Activated T-cell treated with anti-CD3 and anti-CD28 coated beads for 24 hours (primary cell): ENCODE results near the gene MPIG6B.
A peak's percentile ranks its signal among the peaks of the same experiment; 100 is the strongest.

Source experiments
- DNase-seq: peaks from one replicate; pipeline ENCODE4 v3.0.0-alpha.2; 2020; ENCODE audit warnings: low read depth

Gene MPIG6B, protein sequence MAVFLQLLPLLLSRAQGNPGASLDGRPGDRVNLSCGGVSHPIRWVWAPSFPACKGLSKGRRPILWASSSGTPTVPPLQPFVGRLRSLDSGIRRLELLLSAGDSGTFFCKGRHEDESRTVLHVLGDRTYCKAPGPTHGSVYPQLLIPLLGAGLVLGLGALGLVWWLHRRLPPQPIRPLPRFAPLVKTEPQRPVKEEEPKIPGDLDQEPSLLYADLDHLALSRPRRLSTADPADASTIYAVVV

GRCh38 chr6:31723245-31723979 lies at the start of gene MPIG6B:
TSS of gene MPIG6B (plus strand) at chr6:31723373. CDS start at chr6:31723384, 11 bp downstream.
- DNase-seq = no peak

DNA sequence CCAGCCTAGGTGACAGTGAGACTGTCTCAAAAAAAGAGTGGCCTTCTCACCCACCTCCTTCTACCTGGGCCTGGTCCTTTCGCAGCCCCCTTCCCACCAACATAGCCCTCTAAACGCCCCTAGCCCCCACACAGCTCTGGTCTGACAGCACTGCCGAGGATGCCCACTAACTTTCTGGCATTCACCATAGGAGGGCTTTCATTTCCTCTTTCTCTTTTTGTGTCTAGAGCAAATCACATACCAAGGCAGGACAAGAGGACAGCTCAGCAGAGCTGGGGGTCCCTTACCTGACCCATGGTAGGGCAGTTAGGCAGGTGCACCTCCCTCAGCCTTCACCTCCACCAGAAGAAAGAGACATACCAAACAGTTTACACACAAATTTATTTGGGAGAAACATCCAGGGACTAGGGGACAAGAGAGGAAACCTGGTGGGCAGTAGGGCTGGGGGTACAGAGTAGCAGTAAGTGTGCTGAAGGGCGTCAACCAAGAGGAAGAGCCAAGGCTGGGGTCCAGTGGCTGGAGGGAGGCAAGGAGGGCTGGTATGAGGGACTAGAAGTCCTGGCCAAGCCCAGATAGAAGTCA lies 46.8 kb upstream of the MPIG6B start:
- DNase-seq = no peak

GRCh38 chr6:31676904-31677303 lies 46.3 kb upstream of the MPIG6B start:
- no peak for DNase-seq

DNA sequence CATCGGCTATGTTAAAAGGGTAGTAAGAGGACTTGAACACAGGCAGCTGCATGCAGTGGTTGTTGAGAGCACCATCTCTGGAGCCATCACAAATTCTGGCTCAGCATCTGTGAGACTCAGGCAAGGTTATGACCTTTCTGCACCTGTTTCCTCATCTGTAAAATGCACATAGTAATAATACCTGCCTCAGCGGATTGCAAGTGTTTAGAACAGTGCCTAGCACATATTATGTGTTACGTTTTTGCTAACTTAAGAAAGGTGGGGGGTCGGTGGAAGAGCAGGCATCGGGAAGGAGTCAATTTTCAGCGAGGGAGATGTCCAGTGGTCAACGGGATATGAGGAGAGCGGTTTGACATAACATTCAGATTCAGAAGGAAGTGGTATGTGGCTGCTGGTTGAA lies 45.2 kb upstream of the MPIG6B start:
- no peak for DNase-seq

DNA sequence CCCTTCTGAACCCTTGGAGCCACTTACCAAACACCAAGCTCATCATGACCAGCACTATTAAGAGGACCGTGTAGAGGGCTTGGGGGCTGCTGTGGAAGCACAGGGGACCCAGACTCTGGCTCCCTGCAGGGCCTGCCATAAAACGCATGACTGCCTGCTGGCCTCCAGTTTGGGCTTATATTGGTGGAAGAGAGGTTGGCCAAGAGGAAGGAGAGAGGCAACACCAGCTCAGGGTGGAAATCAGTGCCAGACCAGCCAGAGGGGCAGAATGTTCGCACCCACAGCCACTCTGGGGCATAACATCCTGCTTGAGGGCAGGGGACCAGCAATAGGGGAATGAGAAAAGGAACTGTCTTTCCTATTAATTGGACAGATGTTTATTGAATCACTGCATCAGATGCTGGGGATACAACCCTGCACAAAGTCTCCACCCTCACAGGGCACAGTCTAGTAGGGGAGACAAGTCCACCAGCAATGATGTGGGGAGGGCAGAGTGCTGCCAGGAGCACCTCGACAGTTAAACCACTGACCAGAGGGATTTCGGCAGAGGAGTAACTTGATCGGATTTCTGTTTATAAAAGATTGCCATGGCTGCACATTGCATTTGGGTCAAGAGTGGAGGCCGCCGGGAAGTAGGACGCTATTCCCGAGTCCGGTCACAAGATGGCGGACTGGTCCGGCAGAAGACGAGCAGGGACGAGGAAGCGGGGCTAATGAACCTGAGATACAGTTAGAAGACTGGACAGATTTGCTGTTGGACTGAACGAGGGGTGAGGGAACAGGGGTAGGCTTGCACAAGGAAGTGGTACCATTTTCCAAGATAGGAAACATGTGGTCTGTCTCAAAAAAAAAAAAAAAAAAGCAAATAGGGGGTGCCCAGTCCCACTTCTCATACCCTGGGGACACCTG lies 42.7 kb upstream of the MPIG6B start, which contains the start of gene LY6G5C:
TSS of gene LY6G5C (minus strand) at position 842 of the 909 bp plus-strand sequence. CDS start at position 148, 694 bp downstream.
- DNase-seq = peak; percentile 55

- DNase-seq = no peak
Observed at GRCh38 chr6:31681135-31681671, 42.0 kb upstream of the MPIG6B start.

DNA sequence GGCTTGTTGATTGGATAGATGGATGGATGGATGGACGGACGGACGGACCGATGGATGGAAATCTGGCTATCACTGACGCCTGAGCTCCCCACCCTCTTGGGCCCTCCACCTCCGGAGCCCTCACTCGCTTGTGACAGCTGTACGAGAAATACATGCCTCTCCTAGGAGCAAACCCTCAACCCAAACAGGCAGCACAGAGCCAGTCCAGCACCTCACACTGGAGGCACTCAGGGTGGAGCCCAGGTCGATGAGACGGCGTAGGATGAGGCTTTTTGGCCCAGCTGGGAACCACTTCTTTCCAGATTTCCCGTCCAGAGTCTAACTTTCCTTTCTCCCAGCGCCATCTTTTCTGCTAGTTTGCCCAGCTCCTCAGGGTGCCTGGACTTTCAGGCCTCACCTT lies 39.6 kb upstream of the MPIG6B start:
- DNase-seq = no peak

DNA sequence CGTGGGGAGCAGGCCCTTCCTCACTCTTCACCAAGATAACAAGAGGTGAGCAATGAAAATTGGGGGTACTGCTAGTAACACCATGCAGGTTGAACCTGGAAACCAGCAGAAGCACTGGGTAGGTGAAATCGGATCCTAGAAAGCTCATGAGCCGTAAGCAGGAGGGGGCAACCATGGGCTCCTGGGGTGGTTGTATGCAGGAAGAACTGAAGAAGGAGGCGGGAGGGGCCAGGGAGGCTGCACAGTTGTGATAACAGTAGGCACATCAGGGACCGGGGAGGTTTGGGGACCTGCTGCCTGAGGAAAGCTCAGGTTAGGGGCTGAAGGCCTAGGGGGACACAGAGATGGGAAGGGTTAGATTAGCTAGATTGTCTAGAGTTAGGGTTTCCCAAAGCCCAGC lies 36.7 kb upstream of the MPIG6B start:
- DNase-seq = no peak

DNA sequence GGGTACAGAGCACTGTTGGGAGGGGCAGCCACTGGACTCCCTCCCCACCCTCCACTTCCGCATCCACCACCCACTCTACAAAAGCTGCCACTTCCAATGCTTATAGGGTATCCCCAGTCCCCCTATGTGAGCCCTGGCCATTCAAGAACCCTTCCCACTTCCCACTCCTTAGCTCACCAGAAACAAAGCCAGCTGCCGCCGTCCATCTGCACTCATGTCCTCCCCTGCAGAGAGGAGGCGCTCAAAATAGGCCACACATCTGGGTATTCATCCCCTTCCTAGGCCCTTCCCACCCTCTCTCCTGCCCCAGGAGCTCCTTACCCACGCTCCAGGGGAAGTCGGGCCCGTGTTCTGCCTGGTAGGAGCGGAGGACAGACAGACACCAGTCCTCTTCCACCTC lies 35.9 kb upstream of the MPIG6B start:
- no peak for DNase-seq

DNA sequence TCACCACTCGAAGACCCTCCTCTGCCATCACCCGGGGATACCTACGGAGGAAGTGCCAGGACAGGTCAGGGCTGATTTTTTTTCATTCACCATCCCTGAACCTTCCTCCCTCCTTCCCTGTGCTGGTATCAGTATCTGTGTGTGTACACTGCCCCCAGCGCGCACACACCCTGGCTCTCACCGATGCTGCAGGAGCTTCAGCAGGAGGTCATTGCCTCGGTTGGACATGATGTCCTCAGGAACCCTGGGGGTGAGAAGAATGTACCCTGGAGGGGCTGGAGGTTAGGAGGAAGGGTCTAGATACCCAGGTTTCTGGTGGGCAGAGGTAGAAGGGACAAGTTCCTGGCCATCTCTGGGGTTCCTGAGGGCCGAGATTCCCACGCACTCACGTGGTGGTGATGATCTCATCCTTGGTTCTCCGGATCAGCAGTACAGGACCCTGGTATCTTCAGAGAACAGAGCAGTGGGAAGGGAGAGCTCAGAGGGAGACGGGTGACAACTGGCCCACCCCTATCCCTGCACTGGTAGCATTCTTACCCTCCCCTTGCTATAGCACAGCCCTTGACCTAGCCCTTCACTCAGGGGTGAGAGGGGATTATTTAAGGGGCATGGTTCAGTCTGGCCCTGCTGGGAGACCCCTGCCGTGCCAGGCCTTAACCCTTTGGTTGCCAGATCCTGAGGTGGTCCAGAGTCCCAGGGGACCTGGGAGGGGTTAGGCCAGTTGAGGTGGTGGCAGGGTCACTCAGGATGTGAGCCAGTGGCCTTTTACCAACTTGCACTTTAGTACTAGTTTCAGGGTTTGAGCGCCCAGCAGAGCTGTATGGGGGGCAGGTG lies 35.1 kb upstream of the MPIG6B start:
- DNase-seq = no peak

DNA sequence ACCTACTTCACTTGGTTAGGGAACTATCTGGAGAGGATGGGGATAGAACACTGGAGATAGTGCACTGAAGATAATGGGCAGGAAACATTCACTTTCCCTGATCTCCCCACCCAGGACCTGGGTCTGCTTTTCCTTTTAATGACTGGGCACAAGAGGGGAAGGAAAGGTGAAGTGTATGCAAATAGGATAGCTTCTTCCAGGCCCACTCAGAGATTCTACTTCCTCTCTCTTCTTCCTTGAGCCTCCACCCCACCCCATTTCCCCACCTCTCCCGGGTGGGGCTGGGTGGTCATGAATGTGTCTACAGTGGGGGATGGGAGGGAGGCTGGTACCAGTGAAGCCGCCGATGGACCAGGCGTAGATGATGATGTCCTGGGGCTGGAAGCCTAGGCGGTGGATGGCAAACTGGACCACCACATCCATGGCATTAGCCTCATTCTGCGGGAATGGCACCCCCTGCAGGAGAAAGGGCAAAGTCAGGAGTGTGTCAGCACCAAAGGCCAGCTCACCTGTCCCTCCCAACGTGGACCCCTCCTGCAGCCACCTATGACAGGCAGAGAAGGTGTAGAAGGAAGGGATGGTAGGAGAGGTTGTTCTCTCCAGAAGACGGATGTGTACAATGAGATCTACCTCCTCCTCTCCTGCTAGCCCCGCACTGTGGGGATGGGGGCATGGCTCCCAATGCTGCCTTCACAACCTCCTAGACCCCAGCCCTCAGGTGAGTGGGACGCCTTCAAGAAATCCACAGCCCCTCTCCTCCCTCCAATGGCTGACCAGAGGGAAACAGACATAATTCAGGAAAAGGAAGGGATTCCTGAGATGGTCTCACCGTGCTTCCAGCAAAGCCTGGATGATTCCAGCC lies 33.7 kb upstream of the MPIG6B start:
- DNase-seq = no peak

DNA sequence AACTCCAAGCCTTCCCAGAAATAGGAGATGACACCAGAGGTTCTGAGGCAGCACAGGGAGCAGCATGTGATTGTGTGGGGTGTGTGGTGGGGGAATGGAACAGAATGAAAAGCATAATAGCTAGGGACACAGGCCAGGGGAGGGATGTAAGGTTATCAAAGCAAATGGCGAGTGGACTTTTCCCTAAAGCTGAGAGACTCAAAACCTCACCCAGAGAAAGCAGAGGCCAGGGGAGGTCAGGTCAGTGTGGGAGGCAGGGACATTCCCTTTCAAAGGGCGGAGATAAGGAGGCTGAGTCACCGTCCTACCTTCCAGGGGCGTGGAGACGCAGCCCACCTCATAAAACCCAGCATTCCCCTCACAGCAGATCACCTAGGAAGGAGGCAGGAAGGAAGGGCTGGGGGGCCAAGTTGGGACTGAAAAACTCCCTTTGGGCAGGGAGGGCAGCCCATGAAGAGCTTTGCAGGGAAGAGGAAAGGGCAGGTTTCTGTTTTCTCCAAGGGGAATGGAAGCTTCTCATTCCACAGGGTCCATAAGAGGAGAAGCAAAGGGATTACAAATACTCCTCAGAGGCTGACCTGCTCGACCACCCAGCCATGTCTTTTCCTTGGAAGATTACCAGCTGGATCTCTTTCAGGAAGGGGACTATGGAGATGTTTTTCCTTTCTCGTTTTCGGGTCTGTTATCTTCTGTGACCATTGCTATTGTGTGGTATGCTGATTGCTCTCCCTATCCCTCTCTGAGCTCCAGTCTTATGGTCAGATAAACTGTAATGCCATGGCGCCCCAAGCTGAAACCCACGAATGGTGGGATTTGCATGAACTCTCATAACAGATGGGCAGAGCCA lies 32.7 kb upstream of the MPIG6B start:
- no peak for DNase-seq

DNA sequence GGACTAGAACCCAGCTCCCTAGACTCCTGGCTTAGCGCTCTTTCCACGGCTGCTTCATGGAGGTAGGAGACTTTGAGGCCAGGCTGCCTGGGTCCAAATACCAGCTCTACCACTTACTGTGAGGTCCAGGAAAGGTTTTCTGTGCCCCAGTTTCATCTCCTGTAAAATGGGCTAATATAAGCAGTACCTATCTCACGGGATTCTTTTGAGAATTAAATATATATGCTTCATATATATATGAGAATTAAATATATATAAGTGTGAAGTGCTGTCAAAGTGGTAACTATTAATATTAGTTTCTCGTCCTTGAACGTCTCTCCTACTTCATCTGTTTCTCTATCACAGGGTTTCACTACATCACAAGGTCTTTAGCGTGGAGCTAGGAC lies 32.1 kb upstream of the MPIG6B start:
- no peak for DNase-seq

DNA sequence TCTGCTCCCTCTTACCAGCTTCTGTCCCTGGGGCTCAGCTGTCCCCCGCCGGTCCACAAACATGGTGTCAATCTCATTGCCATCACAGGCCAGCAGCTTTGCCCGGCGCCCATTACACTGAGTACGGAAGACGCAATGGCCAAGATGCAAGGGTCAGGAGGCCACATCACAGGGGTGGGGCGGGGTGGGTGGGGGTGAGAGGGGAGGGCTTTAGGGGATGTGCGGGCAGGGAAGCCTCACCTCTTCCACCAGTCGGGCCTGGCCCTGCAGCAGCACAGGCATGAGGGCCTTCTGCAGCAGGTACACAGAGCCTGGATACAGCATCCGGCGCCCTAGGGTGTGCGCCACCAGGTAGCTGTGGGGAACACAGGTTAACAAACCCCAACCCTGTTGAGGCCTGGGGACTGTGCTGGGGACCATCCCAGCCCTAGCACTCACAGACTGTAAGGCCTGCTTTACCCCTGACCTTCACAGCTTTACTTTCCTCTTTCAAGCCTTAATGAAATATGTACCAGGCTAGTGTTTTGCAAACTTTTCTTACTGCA lies 31.5 kb upstream of the MPIG6B start:
- DNase-seq = no peak

GRCh38 chr6:31692353-31692752 lies 30.8 kb upstream of the MPIG6B start:
- no peak for DNase-seq

- DNase-seq = no peak
Observed at GRCh38 chr6:31692886-31693285, 30.3 kb upstream of the MPIG6B start.

- DNase-seq = no peak
Observed at GRCh38 chr6:31693535-31693934, 29.6 kb upstream of the MPIG6B start.

DNA sequence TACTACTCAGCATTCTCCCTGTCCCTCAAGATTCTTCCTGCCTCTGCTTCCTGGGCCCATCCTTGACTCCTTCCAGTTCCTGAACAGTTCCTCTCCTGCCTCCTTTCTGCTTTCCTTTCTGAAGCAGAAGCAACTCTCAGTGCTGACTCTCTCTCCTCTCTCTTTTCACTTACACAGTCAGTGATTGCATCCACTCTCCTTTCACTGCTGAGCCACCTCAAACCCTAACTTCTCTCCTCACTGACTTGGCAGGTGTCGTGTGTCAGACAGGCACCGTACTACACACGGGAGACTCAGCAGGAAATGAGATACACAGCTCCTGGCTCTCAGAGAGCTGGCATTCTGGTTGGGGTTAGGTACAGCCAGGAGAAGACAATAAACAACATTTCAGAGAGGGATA lies 25.6 kb upstream of the MPIG6B start:
- no peak for DNase-seq
